Amygdala (tissue), 56 donors: ENCODE results near the gene ACP4.

ENCODE experiments used
- DNase-seq, 56 donors: peaks; one replicate each; lab custom pipeline; 2025; lab: John Stamatoyannopoulos, UW

Gene ACP4

GRCh38 chr19:50838239-50838638, 48.0 kb downstream of the ACP4 start:
- no peak for DNase-seq

- no peak for DNase-seq
Measured at GRCh38 chr19:50839712-50840655, 49.8 kb downstream of the ACP4 start.

- DNase-seq, result no peak
Measured at GRCh38 chr19:50842130-50842529, 51.9 kb downstream of the ACP4 start.

- no peak for DNase-seq
Measured at GRCh38 chr19:50843205-50843604, 53.0 kb downstream of the ACP4 start.

GRCh38 chr19:50843701-50844221, 53.5 kb downstream of the ACP4 start:
- no peak for DNase-seq

- no peak for DNase-seq
Measured at GRCh38 chr19:50844296-50844935, 54.2 kb downstream of the ACP4 start.
